Measurements from ENCODE around the gene DLGAP4.

Gene DLGAP4

GRCh38 chr20:36565520-36565919 is 259.4 kb downstream of the DLGAP4 start:
- DNase-seq (ENCODE audit: low spot score): no peak

DNA sequence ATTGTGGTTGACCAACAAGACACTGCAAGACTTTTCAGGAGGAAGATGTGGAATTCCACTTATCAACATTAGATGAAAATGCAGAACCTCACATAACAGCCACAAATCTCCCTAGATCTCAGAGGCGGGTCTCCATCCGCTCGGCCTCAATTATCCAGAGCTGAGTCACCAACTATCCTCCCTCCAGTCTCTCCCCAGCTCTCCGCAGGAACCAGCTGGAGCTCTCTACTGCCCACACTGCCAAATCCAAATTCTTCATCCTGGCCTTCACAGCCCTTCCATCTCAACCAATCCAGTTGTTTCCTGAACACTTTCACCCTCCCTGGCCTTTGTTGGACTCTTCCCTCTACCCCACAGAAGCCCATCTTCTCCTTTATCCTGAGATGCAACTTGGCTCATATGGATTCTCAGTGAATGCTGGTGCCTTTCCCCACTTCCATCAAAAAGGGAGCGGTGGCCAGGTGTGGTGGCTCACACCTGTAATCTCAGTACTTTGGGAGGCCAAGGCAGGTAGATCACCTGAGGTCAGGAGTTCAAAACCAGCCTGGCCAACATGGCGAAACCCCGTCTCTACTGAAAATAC is 263.8 kb downstream of the DLGAP4 start:
- DNase-seq (ENCODE audit: low spot score): no peak

GRCh38 chr20:36571564-36572504 is 265.7 kb downstream of the DLGAP4 start:
- no peak for DNase-seq (ENCODE audit: low spot score)

GRCh38 chr20:36572701-36573102 is 266.6 kb downstream of the DLGAP4 start:
- peak; percentile 51 for DNase-seq (ENCODE audit: low spot score)

GRCh38 chr20:36573103-36573797 is 267.1 kb downstream of the DLGAP4 start, which contains the start of gene TGIF2:
Gene TGIF2 (plus strand): TSS chr20:36573597. CDS start chr20:36578775, 5,178 bp downstream.
- peak; percentile 89 for DNase-seq (ENCODE audit: low spot score)

GRCh38 chr20:36573798-36574365 is 267.7 kb downstream of the DLGAP4 start:
- no peak for DNase-seq (ENCODE audit: low spot score)

DNA sequence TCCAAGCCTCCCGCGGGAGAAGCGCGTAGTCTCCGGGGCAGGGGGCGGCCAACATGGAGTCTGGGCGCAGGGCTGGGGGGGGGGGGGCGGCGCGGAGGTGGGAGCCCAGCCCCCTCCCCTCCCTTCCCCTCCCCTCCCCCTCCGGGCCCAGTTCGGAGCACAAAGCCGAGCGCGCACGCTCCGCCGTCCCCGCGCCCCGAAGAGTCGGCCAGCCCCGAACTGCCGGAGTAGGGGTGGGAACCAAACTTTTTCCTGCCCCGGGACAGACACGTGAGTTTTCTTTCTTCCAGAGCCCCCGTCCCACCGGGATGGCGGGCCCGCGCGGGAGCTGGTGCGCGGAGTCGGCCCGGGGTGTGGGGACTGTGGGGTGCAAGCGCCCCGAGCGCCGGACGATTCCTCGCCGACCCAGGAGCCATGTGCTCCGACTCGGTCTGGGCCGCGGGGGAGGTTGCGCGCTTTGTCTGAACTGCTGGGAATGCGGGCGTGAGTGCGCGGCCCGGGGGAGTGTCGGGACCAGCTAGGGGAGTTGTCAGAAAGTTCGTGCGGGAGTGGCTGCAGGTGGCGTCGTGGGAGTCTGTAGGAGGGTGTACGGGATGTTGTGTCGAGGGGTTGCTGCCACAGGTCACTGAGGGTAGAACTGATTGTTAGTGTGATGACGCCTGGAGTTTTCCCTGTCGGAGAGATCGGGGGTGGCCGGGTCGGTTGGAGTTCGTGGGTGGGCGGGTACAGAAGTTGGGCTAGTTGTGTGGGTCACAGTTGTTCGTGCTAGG is 268.4 kb downstream of the DLGAP4 start:
- DNase-seq (ENCODE audit: low spot score): peak; percentile 44

DNA sequence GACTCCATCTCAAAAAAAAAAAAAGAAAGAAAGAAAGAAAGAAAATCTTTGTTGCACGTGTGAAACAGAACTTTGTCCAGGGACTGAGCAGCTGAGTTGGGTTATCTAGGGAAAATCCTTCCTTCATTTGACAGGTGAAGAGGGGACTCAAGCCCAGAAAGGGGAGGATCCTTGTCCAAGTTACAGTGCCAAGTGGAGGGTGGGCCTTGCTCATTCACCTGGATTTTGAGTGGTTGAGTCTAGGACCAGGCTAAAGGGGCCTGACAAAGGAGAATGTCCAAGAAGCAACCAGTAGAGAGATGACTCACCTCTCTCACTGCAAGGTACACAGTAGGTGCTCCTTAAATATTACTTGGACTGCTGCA is 269.9 kb downstream of the DLGAP4 start:
- DNase-seq (ENCODE audit: low spot score): no peak

Measured in activated CD4-positive, alpha-beta T cell treated with anti-CD3 and anti-CD28 coated beads, Interleukin-2, Interleukin-4, amounts not matched to agents 100 ng/mL and 50 ng/mL, durations not matched to agents 16 hours and 8 hours (primary cell).